ENCODE measurements around the gene POU3F3. TPM values are rescaled to one million over a fixed set of nuclear protein-coding genes. Genes with fewer than 3 reads are reported as not detected.

The POU3F3 gene
- polyA plus RNA-seq, 6 donors from 2014 or later: not detected

DNA sequence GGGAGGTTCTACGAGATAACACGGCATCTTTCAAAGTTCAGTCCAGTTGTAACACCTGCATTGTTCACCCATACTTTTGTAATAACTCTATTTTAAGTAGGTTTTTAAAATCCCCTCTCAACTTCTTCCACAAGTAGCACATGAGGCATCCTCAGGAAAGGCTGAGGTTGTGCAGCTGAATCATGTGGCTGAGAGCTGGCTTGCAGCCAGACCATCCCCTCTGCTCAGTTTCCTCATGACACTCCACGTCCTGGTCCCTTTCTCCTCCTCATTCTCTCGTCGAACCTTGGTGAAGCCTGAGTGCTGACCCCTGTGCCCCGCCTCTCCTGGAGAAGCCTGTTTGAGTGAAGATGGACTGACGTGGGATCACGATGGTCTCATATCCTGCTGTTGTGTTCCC lies 42.5 kb downstream of the POU3F3 start:
- Mint-ChIP-seq H3K4me1 (no peaks in the 10 kb centered on the region), H3K9me3 (peaks cover 0 to 3% (median 0%) of the 10 kb centered on the region in 7 donors), H3K27ac (peak overlapping the region in 1 of 6 donors; percentile 74), H3K36me3 (no peaks in the 10 kb centered on the region), H3K4me3 (no peak overlapping the region), H3K27me3 (peaks cover 4 to 44% (median 6%) of the 10 kb centered on the region in 3 donors)
- ATAC-seq (ENCODE audit: low read depth in 2 of 2) (no peak), DNase-seq (no peak)

DNA sequence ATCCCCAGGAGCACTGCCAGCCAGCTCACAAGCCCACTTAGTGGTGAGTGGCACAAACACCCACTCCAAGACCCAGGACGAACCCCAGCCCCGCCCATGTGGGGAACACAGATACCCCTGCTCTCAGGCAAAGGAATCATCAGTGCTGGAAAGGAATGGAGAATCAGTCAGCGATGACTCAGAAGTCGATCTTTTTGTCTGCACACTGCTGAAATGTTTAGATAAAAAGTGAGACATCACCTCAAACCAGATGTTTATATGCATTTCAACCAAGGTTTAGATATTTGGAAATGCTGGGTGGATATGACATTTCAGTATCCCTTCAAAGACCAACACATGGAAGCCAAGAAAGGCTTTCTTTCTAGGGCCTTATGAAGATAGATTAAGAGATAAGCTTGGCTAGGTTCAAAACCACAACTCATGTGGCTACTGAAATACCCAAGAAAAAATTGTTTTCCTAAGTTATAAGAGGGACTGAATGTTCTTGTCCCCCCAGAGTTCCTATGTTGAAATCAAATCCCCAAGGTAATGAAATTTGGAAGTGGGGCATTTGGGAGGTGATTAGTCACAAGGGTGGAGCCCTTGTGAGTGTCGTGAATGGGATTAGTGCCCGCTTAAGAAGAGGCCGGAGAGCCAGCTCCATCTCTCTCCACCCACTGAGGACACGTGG lies 43.7 kb downstream of the POU3F3 start:
- Mint-ChIP-seq H3K4me3 (no peak overlapping the region), H3K27me3 (peaks cover 1 to 41% (median 6%) of the 10 kb centered on the region in 3 donors)

DNA sequence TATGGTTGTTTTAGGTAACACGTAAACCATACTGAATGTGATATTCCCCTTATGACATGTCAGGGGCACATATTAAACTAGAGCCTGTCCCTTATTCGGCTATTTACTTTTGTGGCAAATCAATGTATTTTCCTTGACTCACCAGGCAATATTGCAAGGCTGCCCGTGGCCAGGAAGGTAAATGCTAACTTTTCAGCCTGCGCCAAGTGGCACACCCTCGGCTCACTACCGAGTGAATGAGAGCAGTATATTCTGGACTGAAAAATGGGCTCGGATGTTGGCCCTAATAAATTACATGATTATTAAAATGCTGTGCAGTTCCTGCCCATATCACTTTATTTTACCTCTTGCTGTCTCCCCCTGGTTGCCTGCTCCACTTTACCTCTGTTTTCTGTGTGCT lies 46.7 kb downstream of the POU3F3 start:
- H3K27me3 Mint-ChIP-seq: peaks cover under 1 to 29% (median 6%) of the 10 kb centered on the region in 3 donors
- H3K9me3 Mint-ChIP-seq: peaks cover 0 to 3% (median 0%) of the 10 kb centered on the region in 7 donors
- no peaks in the 10 kb centered on the region for H3K36me3 Mint-ChIP-seq
- H3K4me3 Mint-ChIP-seq: no peak overlapping the region
- no peak overlapping the region for H3K27ac Mint-ChIP-seq
- DNase-seq (no peak), ATAC-seq (ENCODE audit: low read depth in 2 of 2) (no peak)
- no peaks in the 10 kb centered on the region for H3K4me1 Mint-ChIP-seq

More for the DNA sequence above, 43.7 kb downstream of the POU3F3 start:
- Mint-ChIP-seq H3K4me1 (no peaks in the 10 kb centered on the region), H3K27ac (no peak overlapping the region), H3K9me3 (peaks cover 0 to 3% (median 0%) of the 10 kb centered on the region in 7 donors), H3K36me3 (no peaks in the 10 kb centered on the region)
- DNase-seq: no peak
- no peak for ATAC-seq (ENCODE audit: low read depth in 2 of 2)

DNA sequence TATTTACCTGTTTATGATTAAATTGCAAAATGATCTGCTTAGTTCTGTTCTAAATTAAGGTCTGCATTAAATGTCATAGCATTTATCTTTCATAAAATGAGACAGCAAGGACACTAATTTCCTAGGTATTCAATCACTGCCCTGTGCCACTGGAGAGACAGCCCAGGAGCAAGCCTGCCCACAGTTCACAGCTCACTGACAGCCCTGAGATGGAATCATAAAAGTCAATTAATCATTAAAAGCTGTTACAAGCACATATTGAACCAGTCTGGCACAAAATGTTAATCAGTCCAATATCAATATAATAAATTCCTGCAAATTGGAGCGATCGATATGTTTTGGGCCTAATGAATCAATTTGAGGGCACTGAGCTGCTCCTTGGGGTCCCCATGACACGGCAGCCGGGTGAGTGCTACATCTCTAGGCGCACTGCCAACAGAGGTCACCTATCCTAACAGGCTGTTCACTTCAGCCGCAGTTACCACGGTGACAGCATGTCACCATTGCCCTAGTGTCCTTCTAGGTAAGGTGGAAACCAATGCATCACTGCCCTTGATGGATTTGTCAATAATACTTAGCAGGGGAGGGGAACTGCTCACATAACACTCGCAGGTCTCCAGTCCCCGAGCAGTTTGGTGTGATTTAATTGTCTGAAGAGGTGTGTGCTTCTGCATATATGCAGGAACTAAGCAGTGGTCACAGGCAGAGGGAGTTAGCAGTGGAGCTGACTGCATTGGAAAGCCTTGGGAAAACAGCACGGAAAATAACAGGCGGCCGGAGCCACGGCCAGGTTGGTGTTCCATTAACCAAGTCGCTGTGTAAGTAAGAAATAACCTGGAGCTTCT lies 47.3 kb downstream of the POU3F3 start:
- DNase-seq (no peak), ATAC-seq (ENCODE audit: low read depth in 2 of 2) (no peak)
- Mint-ChIP-seq H3K27me3 (peaks cover 3 to 25% (median 6%) of the 10 kb centered on the region in 3 donors), H3K4me3 (no peak overlapping the region), H3K27ac (no peak overlapping the region), H3K36me3 (no peaks in the 10 kb centered on the region), H3K4me1 (no peaks in the 10 kb centered on the region), H3K9me3 (peaks cover 0 to 3% (median 0%) of the 10 kb centered on the region in 7 donors)

DNA sequence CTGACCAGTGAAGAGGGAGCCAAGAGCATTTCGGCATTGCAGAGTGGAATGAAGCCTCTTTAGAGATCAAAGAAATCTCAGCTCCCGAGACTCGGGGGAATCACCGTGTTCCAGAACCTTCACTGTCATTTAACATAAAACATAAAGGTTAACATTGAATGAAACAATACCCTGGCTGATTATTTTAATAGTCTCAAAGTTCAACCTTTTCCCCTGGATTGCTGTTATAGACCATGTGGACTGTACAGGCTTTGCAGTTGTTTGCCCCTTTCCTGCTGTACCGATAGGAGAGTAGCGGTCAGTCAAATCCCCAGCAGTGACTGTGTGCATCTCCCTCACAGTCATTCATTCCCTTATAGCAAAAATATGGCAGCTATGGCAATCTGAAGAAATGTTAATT lies 48.4 kb downstream of the POU3F3 start:
- no peak for ATAC-seq (ENCODE audit: low read depth in 2 of 2)
- Mint-ChIP-seq H3K9me3 (peaks cover 0 to 2% (median 0%) of the 10 kb centered on the region in 7 donors), H3K27ac (no peak overlapping the region), H3K27me3 (peaks cover 9 to 26% (median 10%) of the 10 kb centered on the region in 3 donors), H3K4me3 (no peak overlapping the region), H3K4me1 (no peaks in the 10 kb centered on the region), H3K36me3 (no peaks in the 10 kb centered on the region)
- no peak for DNase-seq

Other genes starting within 250 kb of the POU3F3 start
- gene MRPS9, start 184.0 kb downstream of the POU3F3 start, polyA plus RNA-seq (ENCODE audit: low read depth in 6 of 6): 10 to 100 TPM; 12.9 to 24.9 (median 19.2) TPM